ENCODE data around the gene CDADC1.

Gene CDADC1

GRCh38 chr13:49213997-49214916 is 33.5 kb upstream of the CDADC1 start:
- no peak for TF ChIP-seq POLR2AphosphoS5 (IDR thresholded peaks at IDR 0.05; ENCODE audit: low read depth)
- TF ChIP-seq GABPA (IDR thresholded peaks at IDR 0.05; ENCODE audit: low read depth), result no peak
- no peak for TF ChIP-seq REST (IDR thresholded peaks at IDR 0.05; ENCODE audit: insufficient replicate concordance, low read depth)
- no peak for TF ChIP-seq CTCF (IDR thresholded peaks at IDR 0.05; ENCODE audit: insufficient read depth, low read length)
- no peak for TF ChIP-seq SPI1 (IDR thresholded peaks at IDR 0.05; ENCODE audit: borderline replicate concordance, low read depth)
- H3K27me3 ChIP-seq (ENCODE audit: insufficient read depth, poor library complexity, severe bottlenecking), result no peaks in the 10 kb centered on the region
- H3K27ac ChIP-seq (replicated peaks), result peak overlapping the region; percentile 83
- no peak overlapping the region for H3K4me3 ChIP-seq (replicated peaks; ENCODE audit: insufficient read depth, low read length)
- DNase-seq (ENCODE audit: low read depth in 1 of 2, low spot score in 1 of 2), result peak in 1 of 2 experiments; percentile 54

- H3K27ac ChIP-seq (replicated peaks), result peak overlapping the region; percentile 83
- peak; percentile 93 to 99 for DNase-seq (ENCODE audit: low read depth in 1 of 2, low spot score in 1 of 2)
These were observed 32.8 kb upstream of the CDADC1 start for GRCh38 chr13:49214917-49215376.

More at GRCh38 chr13:49214917-49215376, 32.8 kb upstream of the CDADC1 start:
- TF ChIP-seq GABPA (IDR thresholded peaks at IDR 0.05; ENCODE audit: low read depth), result peak; percentile 86
- TF ChIP-seq SPI1 (IDR thresholded peaks at IDR 0.05; ENCODE audit: borderline replicate concordance, low read depth), result peak; percentile 82
- peak; percentile 3 for TF ChIP-seq CTCF (IDR thresholded peaks at IDR 0.05; ENCODE audit: insufficient read depth, low read length)
- peak; percentile 38 for TF ChIP-seq REST (IDR thresholded peaks at IDR 0.05; ENCODE audit: insufficient replicate concordance, low read depth)
- peak; percentile 100 for TF ChIP-seq POLR2AphosphoS5 (IDR thresholded peaks at IDR 0.05; ENCODE audit: low read depth)
- Histone ChIP-seq H3K4me3 (replicated peaks; ENCODE audit: insufficient read depth, low read length) (no peak overlapping the region), H3K27me3 (ENCODE audit: insufficient read depth, poor library complexity, severe bottlenecking) (no peaks in the 10 kb centered on the region)
